Neuron (in vitro differentiated cells): ENCODE data around the gene IKZF4.

Experiments
- H2AFZ ChIP-seq: one replicate; pipeline ENCODE4 v1.6.1; 2013; ENCODE audit warnings: low read depth, mild to moderate bottlenecking, inconsistent platforms, low read length, moderate library complexity
- H3K27me3 ChIP-seq: one replicate; pipeline ENCODE4 v1.6.1; 2013; ENCODE audit warnings: low read length; ENCODE audit not compliant: insufficient read depth
- H3K36me3 ChIP-seq: one replicate; pipeline ENCODE4 v1.6.1; 2013; ENCODE audit warnings: low read length; ENCODE audit not compliant: insufficient read depth
- H3K4me1 ChIP-seq: one replicate; pipeline ENCODE4 v1.6.1; 2013; ENCODE audit warnings: low read length; ENCODE audit not compliant: insufficient read depth
- H3K4me3 ChIP-seq: 2 replicates; pipeline ENCODE4 v1.5.1; 2013; ENCODE audit warnings: mild to moderate bottlenecking, low read length, moderate library complexity
- H3K9me3 ChIP-seq: one replicate; pipeline ENCODE4 v1.6.1; 2013; ENCODE audit warnings: low read length

The IKZF4 gene

DNA sequence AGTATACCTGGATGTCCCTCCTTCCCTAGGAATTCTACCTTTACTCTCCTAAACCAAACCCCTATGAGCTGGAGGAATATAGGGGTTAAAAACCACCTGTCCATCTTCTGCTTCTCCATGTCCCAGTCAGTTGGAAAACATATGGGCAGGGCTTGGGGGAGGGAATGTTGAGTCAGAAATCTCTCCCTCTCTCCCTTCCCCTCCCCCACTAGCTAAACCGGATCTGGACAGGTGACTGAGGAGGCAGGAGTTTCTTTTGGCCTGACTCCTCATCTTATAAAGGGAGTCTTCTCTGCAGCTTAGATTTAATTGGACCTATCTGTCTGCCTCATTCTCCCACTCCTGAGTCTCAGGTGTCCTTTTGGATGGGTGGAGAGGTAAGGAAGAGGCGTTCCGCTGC, 65.3 kb downstream of the IKZF4 start:
- H3K4me1 ChIP-seq = no peaks in the 10 kb centered on the region
- no peaks in the 10 kb centered on the region for H3K9me3 ChIP-seq
- H3K4me3 ChIP-seq = no peak overlapping the region
- no peaks in the 10 kb centered on the region for H3K36me3 ChIP-seq
- peaks cover 26% of the 10 kb centered on the region for H3K27me3 ChIP-seq
- H2AFZ ChIP-seq = no peak overlapping the region

- H3K4me1 ChIP-seq = no peaks in the 10 kb centered on the region
- H3K36me3 ChIP-seq = no peaks in the 10 kb centered on the region
- no peak overlapping the region for H2AFZ ChIP-seq
- H3K9me3 ChIP-seq = no peaks in the 10 kb centered on the region
- no peak overlapping the region for H3K4me3 ChIP-seq
- H3K27me3 ChIP-seq = peaks cover 21% of the 10 kb centered on the region
Observed at GRCh38 chr12:56086608-56087007, 65.8 kb downstream of the IKZF4 start.

DNA sequence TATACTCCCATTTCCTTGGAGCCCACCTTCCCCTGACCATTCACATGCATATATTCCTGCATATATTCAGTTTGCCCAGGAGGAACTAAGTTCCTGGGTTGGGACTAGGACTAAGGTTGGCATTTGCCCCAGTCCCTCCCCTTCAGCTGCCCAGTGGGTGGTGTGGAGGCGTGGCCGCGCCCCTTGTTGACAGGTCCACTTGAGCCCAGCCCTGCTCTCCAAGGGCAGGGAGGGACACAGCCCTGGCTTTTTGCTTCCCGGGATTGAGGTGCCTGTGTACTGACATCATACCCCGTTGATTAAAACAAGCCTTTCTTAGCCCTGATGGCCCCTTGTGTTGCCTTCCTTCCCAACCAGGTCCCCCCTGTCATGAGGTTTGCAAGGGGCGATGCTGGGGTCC, 66.4 kb downstream of the IKZF4 start:
- no peak overlapping the region for H2AFZ ChIP-seq
- no peaks in the 10 kb centered on the region for H3K36me3 ChIP-seq
- no peaks in the 10 kb centered on the region for H3K9me3 ChIP-seq
- H3K27me3 ChIP-seq = peaks cover 15% of the 10 kb centered on the region
- no peaks in the 10 kb centered on the region for H3K4me1 ChIP-seq
- H3K4me3 ChIP-seq = no peak overlapping the region
